Karpas-422 (cell line): ENCODE data around the gene HMGXB3. TPM values are rescaled to one million over a fixed set of nuclear protein-coding genes. Genes with fewer than 3 reads are reported as not detected.
"Not testable (repeated sequence)": the region's sequence is repeated elsewhere in the genome, so short reads cannot be mapped to it uniquely, and the experiment has no call there.

ENCODE experiments used
- DNase-seq: peaks from one replicate; pipeline ENCODE4 v3.0.0-alpha.2; 2015
- H2AFZ ChIP-seq: fragments of 200-600 bp; sonication (generic); 2 replicates; pipeline ENCODE4 v1.6.1; 2014; ENCODE audit warnings: antibody characterized with exemption, low read length, mixed read lengths
- H3K27ac ChIP-seq: fragments of 200-600 bp; sonication (generic); 2 replicates; pipeline ENCODE4 v1.5.1; 2014; ENCODE audit warnings: mild to moderate bottlenecking, low read length, moderate library complexity
- H3K27me3 ChIP-seq: fragments of 200-600 bp; sonication (generic); 2 replicates; pipeline ENCODE4 v1.6.1; 2014; ENCODE audit warnings: low read length, mixed read lengths
- H3K36me3 ChIP-seq: fragments of 200-600 bp; sonication (generic); 2 replicates; pipeline ENCODE4 v1.6.1; 2014; ENCODE audit warnings: low read length, mixed read lengths; ENCODE audit not compliant: insufficient read depth
- H3K4me1 ChIP-seq: fragments of 200-600 bp; sonication (generic); 2 replicates; pipeline ENCODE4 v1.6.1; 2014; ENCODE audit warnings: mild to moderate bottlenecking, low read length, mixed read lengths
- H3K4me2 ChIP-seq: fragments of 200-600 bp; sonication (generic); 2 replicates; pipeline ENCODE4 v1.6.1; 2014; ENCODE audit warnings: low read length, low read depth, mild to moderate bottlenecking; ENCODE audit not compliant: poor library complexity, severe bottlenecking
- H3K4me3 ChIP-seq: fragments of 200-600 bp; sonication (generic); 2 replicates; pipeline ENCODE4 v1.5.1; 2014; ENCODE audit warnings: mild to moderate bottlenecking, antibody characterized with exemption, low read length, mixed read lengths
- H3K79me2 ChIP-seq: fragments of 200-600 bp; sonication (generic); 2 replicates; pipeline ENCODE4 v1.6.1; 2014; ENCODE audit warnings: mild to moderate bottlenecking, low read length, mixed read lengths
- H3K9ac ChIP-seq: fragments of 200-600 bp; sonication (generic); 2 replicates; pipeline ENCODE4 v1.6.0; 2014; ENCODE audit warnings: low read length
- H3K9me2 ChIP-seq: fragments of 200-600 bp; sonication (generic), shearing (Covaris generic); replicated peaks from 2 replicates; pipeline ENCODE4 v1.6.0; 2014; ENCODE audit warnings: mild to moderate bottlenecking, low read length, moderate library complexity; ENCODE audit not compliant: insufficient read depth
- H3K9me3 ChIP-seq: fragments of 300-700, 200-600 bp; sonication (generic); 2 replicates; pipeline ENCODE4 v1.6.1; 2014; ENCODE audit warnings: low read length, mixed read lengths
- H4K20me1 ChIP-seq: fragments of 200-600 bp; sonication (generic); 2 replicates; pipeline ENCODE4 v1.6.1; 2014; ENCODE audit warnings: mild to moderate bottlenecking, antibody characterized with exemption, low read length, low read depth; ENCODE audit not compliant: insufficient read depth
- total RNA-seq: library from RNA; depleted of rRNA; stranded (reverse); fragments of >200 nt; shearing (Covaris generic); gene quantifications from 2 replicates; pipeline ENCODE4 v1.2.3, GENCODE V29; 2014; ENCODE audit warnings: low replicate concordance

HMGXB3 gene
- total RNA-seq, 1 experiment from 2014 or later = 25.0 TPM

DNA sequence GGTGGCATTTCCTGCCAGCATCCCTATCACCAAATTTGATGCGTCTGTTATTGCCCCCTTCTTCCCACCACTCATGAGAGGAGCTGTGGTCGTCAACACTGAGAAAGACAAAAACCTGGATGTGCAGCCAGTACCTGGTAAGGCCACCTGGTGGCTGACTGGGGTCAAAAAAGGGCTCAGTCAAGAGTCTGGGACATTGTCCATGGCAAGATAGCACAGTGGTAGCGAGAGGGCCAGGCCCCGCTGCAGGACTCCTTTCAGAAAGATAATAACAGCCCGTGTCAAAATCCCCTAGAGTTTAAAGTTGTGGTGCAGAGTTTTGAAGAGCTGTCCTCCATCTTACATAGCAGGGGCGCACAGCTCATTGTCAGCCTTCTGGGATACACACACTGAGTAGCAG lies 45.0 kb downstream of the HMGXB3 start:
- Histone ChIP-seq H3K27me3 (no peaks in the 10 kb centered on the region), H3K4me1 (peaks cover 21% of the 10 kb centered on the region), H3K79me2 (peaks cover 5% of the 10 kb centered on the region; the same call in 1 of the 2 replicates), H3K9ac (no peak overlapping the region), H3K9me3 (no peaks in the 10 kb centered on the region), H4K20me1 (no peaks in the 10 kb centered on the region; the same call in 1 of the 2 replicates), H3K27ac (no peak overlapping the region), H3K4me2 (no peak overlapping the region), H3K9me2 (no peaks in the 10 kb centered on the region), H3K36me3 (peaks cover 58% of the 10 kb centered on the region; the same call in 1 of the 2 replicates), H2AFZ (no peak overlapping the region), H3K4me3 (no peak overlapping the region)
- DNase-seq = no peak

DNA sequence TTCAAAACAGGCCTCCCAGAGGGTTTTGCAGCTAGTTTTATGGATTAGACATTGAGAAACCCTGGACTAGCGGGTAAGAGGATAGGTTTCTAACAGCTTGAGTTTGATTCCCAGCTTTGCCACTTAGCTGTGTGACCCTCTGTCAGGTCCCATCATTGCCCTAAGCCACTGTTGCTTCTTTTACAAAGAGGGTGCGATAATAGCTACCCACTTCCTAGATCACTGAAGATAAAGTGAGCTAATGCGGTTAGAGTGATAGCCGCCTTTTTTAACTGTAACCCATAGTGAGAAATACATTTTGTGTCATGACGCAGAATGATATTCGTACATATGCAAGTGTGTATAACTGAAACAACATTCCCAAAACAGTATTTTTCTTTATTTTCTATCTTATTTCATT lies 45.5 kb downstream of the HMGXB3 start:
- no peaks in the 10 kb centered on the region for H3K9me2 ChIP-seq
- H3K36me3 ChIP-seq = peaks cover 53% of the 10 kb centered on the region; the same call in 1 of the 2 replicates
- H3K9me3 ChIP-seq = no peaks in the 10 kb centered on the region
- H3K4me2 ChIP-seq = no peak overlapping the region
- H4K20me1 ChIP-seq = no peaks in the 10 kb centered on the region; the same call in 1 of the 2 replicates
- no peaks in the 10 kb centered on the region for H3K27me3 ChIP-seq
- H3K27ac ChIP-seq = no peak overlapping the region
- peaks cover 5% of the 10 kb centered on the region; the same call in 1 of the 2 replicates for H3K79me2 ChIP-seq
- no peak overlapping the region for H3K9ac ChIP-seq
- no peak for DNase-seq
- H3K4me1 ChIP-seq = peaks cover 21% of the 10 kb centered on the region
- no peak overlapping the region for H2AFZ ChIP-seq
- no peak overlapping the region for H3K4me3 ChIP-seq

DNA sequence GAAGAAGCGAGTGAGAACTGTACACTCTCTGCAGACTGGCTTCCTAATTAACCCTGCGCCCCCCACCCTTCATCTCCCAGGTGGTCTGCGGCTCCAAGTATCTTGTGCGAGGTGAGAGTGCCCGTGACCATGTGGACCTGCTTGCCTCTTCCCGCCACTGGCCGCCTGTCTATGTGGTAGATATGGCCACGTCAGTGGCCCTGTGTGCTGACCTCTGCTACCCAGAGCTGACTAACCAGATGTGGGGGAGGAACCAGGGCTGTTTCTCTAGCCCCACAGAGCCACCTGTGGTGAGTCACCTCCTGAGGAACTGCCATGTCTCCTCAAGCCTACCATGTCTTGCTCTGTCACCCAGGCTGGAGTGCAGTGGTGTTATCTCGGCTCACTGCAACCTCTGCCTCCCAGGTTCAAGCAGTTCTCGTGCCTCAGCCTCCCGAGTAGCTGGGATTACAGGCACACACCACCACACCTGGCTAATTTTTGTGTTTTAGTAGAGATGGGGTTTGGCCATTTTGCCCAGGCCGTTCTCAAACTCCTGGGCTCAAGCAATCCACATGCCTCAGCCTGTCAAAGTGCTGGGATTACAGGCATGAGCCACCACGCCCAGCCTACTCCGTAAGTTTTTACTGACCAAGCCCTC lies 49.8 kb downstream of the HMGXB3 start:
- not testable (repeated sequence) for H3K4me1 ChIP-seq, H4K20me1 ChIP-seq, H3K79me2 ChIP-seq, H3K27ac ChIP-seq, H2AFZ ChIP-seq, H3K4me3 ChIP-seq, DNase-seq, H3K4me2 ChIP-seq, H3K27me3 ChIP-seq, H3K9ac ChIP-seq, H3K9me3 ChIP-seq, H3K9me2 ChIP-seq
- H3K36me3 ChIP-seq = peaks cover 29% of the 10 kb centered on the region

DNA sequence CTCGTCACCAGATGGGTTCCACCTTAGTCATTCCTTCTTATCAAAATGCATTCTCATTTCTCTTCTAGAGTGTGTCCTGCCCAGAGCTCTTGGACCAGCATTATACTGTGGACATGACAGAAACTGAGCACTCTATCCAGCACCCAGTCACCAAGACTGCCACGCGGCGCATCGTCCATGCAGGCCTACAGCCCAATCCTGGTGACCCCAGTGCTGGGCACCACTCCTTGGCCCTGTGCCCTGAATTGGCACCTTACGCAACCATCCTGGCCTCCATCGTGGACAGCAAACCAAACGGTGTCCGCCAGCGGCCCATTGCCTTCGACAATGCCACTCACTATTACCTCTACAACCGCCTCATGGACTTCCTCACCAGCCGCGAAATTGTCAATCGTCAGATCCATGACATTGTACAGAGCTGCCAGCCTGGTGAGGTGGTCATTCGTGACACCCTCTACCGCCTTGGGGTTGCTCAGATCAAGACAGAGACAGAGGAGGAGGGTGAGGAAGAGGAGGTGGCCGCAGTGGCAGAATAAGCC lies 51.2 kb downstream of the HMGXB3 start:
- no peaks in the 10 kb centered on the region for H4K20me1 ChIP-seq

DNA sequence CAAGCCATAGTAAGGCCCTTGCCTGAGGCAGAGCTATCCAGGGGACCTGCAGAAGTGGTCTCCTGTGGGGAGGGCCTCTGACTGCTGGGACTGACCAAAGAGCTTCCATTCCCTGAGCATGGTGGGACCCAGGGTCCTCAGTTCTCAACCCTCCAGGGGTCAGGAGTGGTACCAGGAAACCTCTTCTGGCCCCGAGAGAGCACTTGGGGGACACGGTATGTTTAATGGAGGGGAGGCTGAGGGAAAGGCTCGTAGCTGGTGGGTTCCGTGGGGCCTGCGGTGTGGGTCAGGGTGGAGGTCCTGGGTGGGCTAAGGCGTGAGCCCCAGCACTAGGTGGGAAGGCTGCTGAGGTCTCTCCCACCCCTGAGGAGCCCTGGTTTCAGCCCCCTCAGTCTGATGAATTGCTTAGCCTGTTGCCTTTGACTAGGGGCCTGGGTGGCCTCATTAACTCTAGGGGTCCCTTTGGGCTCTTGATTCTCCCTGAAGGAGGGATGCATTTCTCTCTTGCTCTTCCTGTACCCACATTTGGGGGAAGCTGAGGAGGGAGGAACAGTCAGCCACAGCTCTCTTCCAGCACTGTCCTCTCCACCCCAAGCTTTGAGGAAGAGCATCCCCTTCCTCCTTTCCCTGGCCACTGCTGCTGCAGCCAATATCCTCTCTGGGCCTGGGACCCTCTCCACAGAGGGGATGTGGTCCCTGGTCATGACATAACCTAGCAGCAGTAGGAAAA lies 51.9 kb downstream of the HMGXB3 start:
- Histone ChIP-seq H4K20me1 (no peaks in the 10 kb centered on the region), H3K9me2 (no peaks in the 10 kb centered on the region), H2AFZ (no peak overlapping the region), H3K27me3 (no peaks in the 10 kb centered on the region), H3K79me2 (no peaks in the 10 kb centered on the region; the same call in 1 of the 2 replicates), H3K9me3 (no peaks in the 10 kb centered on the region), H3K4me3 (no peak overlapping the region), H3K4me2 (no peak overlapping the region), H3K27ac (no peak overlapping the region), H3K9ac (no peak overlapping the region), H3K36me3 (peaks cover 29% of the 10 kb centered on the region), H3K4me1 (no peaks in the 10 kb centered on the region)
- DNase-seq = no peak

More for the DNA sequence above, 51.2 kb downstream of the HMGXB3 start:
- no peaks in the 10 kb centered on the region; the same call in 1 of the 2 replicates for H3K79me2 ChIP-seq
- H3K9ac ChIP-seq = no peak overlapping the region
- H3K9me2 ChIP-seq = no peaks in the 10 kb centered on the region
- H3K4me2 ChIP-seq = no peak overlapping the region
- no peak overlapping the region for H3K4me3 ChIP-seq
- no peak overlapping the region for H3K27ac ChIP-seq
- no peaks in the 10 kb centered on the region for H3K4me1 ChIP-seq
- H3K27me3 ChIP-seq = no peaks in the 10 kb centered on the region
- H2AFZ ChIP-seq = no peak overlapping the region
- H3K36me3 ChIP-seq = peaks cover 29% of the 10 kb centered on the region
- no peaks in the 10 kb centered on the region for H3K9me3 ChIP-seq
- no peak for DNase-seq

DNA sequence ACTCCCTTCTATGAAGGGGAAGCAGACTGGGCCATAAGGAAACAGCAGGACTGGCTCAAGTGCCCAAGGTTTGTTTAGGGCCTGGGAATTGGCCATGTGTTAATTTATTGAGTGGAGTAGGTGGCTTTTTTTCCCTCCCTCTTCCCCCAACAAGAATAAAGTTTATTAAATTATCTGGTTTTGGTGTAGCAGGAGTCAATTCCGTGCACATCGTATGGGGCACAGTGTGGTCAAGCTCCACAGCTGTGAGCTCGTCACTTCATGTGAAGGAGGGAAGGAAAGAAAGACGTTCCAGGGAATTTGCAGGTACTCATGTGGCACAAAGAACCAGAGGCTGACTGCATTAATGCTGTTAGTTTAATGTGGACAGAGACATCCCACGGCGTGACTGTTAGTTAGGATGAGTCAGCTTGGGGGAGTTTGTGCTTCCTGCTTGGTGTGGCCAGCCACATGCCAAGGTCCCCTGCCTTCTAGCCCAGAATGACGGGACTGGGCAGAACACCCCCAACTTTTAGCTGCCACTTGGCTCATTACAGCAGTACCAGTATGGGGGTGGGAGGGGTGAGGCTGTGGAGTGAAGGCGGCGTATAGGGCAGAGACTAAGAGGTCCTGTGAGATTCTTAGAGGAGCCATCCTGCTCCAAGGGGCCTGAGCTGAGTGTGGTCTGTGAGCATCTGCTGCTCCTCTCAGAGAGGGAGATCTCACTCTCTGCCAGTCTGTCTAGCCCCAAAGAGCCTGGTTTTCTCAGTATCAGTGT lies 52.6 kb downstream of the HMGXB3 start:
- no peak overlapping the region for H3K4me2 ChIP-seq
- H3K4me3 ChIP-seq = no peak overlapping the region
- no peaks in the 10 kb centered on the region for H3K27me3 ChIP-seq
- H3K79me2 ChIP-seq = no peaks in the 10 kb centered on the region; the same call in 1 of the 2 replicates
- H2AFZ ChIP-seq = no peak overlapping the region
- H3K27ac ChIP-seq = no peak overlapping the region
- H3K9me2 ChIP-seq = no peaks in the 10 kb centered on the region
- H3K9ac ChIP-seq = no peak overlapping the region
- no peaks in the 10 kb centered on the region for H3K9me3 ChIP-seq
- H3K36me3 ChIP-seq = peaks cover 29% of the 10 kb centered on the region
- DNase-seq = no peak
- H3K4me1 ChIP-seq = no peaks in the 10 kb centered on the region
- H4K20me1 ChIP-seq = no peaks in the 10 kb centered on the region

DNA sequence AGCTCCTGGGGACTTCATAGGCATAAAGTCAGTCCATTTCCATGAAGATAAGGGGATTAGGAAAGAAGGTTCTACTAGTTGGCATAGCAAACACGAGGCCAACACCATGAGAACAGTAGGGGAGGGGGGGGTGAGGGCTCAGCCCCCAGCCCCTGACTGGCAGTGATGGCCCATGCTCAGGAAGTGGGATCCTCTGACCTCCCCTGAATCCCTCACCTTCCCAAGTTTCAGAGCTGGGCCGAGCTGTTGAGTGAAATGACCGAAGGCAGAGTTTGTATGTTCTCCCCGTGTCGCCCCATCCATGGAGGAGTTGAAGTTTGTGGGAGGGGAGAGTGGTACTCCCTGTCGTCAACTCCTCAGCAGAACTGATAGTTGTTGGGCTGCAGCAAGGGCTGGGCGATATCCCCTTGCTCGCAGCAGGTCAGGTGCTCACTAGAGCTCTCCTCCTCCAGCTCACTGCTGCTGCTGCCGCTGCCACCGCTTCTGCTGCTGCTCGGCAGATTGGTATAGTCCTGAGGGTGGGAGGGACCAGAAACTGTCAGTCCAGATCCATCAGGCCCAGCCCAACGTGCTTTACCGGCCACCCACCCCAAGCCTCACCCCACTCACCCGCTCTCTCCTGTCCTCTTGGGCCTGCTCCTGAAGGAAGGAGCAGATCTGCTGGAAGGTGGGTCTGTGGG lies 53.3 kb downstream of the HMGXB3 start:
- no peaks in the 10 kb centered on the region for H3K27me3 ChIP-seq
- H2AFZ ChIP-seq = no peak overlapping the region
- H3K4me3 ChIP-seq = no peak overlapping the region
- H3K27ac ChIP-seq = no peak overlapping the region
- H3K36me3 ChIP-seq = peaks cover 24% of the 10 kb centered on the region
- no peaks in the 10 kb centered on the region for H3K9me3 ChIP-seq
- no peaks in the 10 kb centered on the region for H4K20me1 ChIP-seq
- H3K4me2 ChIP-seq = no peak overlapping the region
- H3K9me2 ChIP-seq = no peaks in the 10 kb centered on the region
- DNase-seq = no peak
- H3K4me1 ChIP-seq = no peaks in the 10 kb centered on the region
- no peaks in the 10 kb centered on the region; the same call in 1 of the 2 replicates for H3K79me2 ChIP-seq
- H3K9ac ChIP-seq = no peak overlapping the region
